Endothelial cell (in vitro differentiated cells): ENCODE results near the gene MRGPRF. TPM values are rescaled to one million over a fixed set of nuclear protein-coding genes. Genes with fewer than 3 reads are reported as not detected.

Source experiments
- DNase-seq: peaks from one replicate; pipeline ENCODE4 v3.0.0; 2021; ENCODE audit warnings: low spot score
- H3K27ac Mint-ChIP-seq: one replicate; pipeline ENCODE4 v1.8.0; 2021; ENCODE audit warnings: mixed read lengths, inconsistent platforms; ENCODE audit not compliant: unreplicated experiment
- H3K27me3 Mint-ChIP-seq: one replicate; pipeline ENCODE4 v1.8.0; 2021; ENCODE audit warnings: mild to moderate bottlenecking, moderate library complexity, mixed read lengths, inconsistent platforms; ENCODE audit not compliant: unreplicated experiment
- H3K36me3 Mint-ChIP-seq: one replicate; pipeline ENCODE4 v1.8.0; 2021; ENCODE audit warnings: mild to moderate bottlenecking, low read depth, mixed read lengths, inconsistent platforms; ENCODE audit not compliant: unreplicated experiment
- H3K4me1 Mint-ChIP-seq: one replicate; pipeline ENCODE4 v1.8.0; 2021; ENCODE audit warnings: mild to moderate bottlenecking, mixed read lengths, inconsistent platforms; ENCODE audit not compliant: unreplicated experiment
- H3K4me3 Mint-ChIP-seq: one replicate; pipeline ENCODE4 v1.8.0; 2021; ENCODE audit warnings: mild to moderate bottlenecking, mixed read lengths, inconsistent platforms; ENCODE audit not compliant: unreplicated experiment
- H3K9me3 Mint-ChIP-seq: one replicate; pipeline ENCODE4 v1.8.0; 2021; ENCODE audit warnings: mixed read lengths, inconsistent platforms; ENCODE audit not compliant: unreplicated experiment
- CTCF ChIP-seq: fragments of 200-600 bp; sonication (generic); IDR thresholded peaks from one replicate; pipeline ENCODE4 v1.5.0; 2021; ENCODE audit warnings: antibody characterized with exemption; ENCODE audit not compliant: unreplicated experiment
- total RNA-seq: library from RNA; stranded (reverse); fragmentation: NEBNext Ultra II Directional; extraction: Animal tissue kit (Norgen Biotek cat#: 25700); gene quantifications from one replicate; pipeline ENCODE4 v1.2.1, GENCODE V29; 2021; ENCODE audit not compliant: unreplicated experiment

MRGPRF gene
- total RNA-seq, 1 donor from 2014 or later: 0.54 TPM

- Mint-ChIP-seq H3K4me1 (peaks cover 9% of the 10 kb centered on the region), H3K36me3 (no peaks in the 10 kb centered on the region), H3K4me3 (peak overlapping the region; percentile 86), H3K27me3 (peaks cover 3% of the 10 kb centered on the region), H3K9me3 (no peaks in the 10 kb centered on the region), H3K27ac (no peak overlapping the region)
- no peak for TF ChIP-seq CTCF
- DNase-seq: no peak
Observed at GRCh38 chr11:69049490-69049867, 36.4 kb upstream of the MRGPRF start.

- Mint-ChIP-seq H3K4me3 (peak within 1 kb of the TSS; percentile 86), H3K9me3 (no peaks in the 10 kb centered on the region), H3K27me3 (peaks cover 3% of the 10 kb centered on the region), H3K27ac (no peak within 1 kb of the TSS), H3K4me1 (peaks cover 9% of the 10 kb centered on the region), H3K36me3 (no peaks in the 10 kb centered on the region)
- peak; percentile 95 for DNase-seq
- no peak for TF ChIP-seq CTCF
Observed at GRCh38 chr11:69048694-69049489, 35.8 kb upstream of the MRGPRF start, which contains the start of gene TPCN2. TSS of gene TPCN2 (plus strand) at chr11:69048932. CDS start at chr11:69048998, 66 bp downstream.

DNA sequence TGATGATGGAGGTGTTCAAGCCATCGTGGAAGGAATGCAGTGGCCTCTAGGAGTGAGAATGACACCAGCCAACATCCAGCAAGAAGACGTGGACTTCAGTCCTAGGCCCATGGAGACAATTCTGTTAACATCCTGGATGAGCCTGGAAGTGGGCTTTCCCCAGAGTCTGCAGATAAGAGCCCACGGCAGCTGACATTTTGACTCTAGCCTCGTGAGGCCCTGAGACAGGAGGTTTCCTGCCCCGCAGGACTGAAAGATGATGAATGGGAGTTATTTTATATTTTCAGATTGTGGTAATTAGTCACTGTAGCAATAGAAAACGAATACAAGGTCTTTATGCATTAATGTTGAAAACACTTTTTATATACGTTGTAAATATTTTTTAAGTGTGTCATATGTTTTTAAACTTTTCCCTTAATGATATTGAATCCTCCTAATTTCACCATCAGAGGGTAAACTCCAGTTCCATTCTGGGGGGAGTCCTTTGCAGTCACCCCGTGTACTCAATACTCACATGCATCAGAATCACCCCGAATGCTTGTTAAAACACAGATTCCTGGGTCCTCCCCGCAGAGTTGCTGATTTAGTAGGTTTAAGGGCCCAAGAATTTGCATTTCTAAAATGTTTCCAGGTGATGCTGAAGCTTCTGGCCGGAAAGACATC, 35.1 kb upstream of the MRGPRF start:
- H3K36me3 Mint-ChIP-seq: no peaks in the 10 kb centered on the region
- no peak for DNase-seq
- H3K27me3 Mint-ChIP-seq: peaks cover 2% of the 10 kb centered on the region
- H3K27ac Mint-ChIP-seq: no peak overlapping the region
- TF ChIP-seq CTCF: no peak
- peaks cover 9% of the 10 kb centered on the region for H3K4me1 Mint-ChIP-seq
- H3K4me3 Mint-ChIP-seq: peak overlapping the region; percentile 79
- no peaks in the 10 kb centered on the region for H3K9me3 Mint-ChIP-seq

GRCh38 chr11:69044111-69045013, 31.3 kb upstream of the MRGPRF start:
- Mint-ChIP-seq H3K36me3 (no peaks in the 10 kb centered on the region), H3K4me3 (no peak overlapping the region), H3K27ac (peak overlapping the region; percentile 49), H3K27me3 (peaks cover 2% of the 10 kb centered on the region), H3K4me1 (peaks cover 5% of the 10 kb centered on the region), H3K9me3 (no peaks in the 10 kb centered on the region)
- DNase-seq: peak; percentile 63
- TF ChIP-seq CTCF: no peak
